Trophoblast cell (in vitro differentiated cells and primary cell): ENCODE results near the gene BICC1.

Experiments used
- DNase-seq, 2 donors: peaks; one replicate each; pipeline ENCODE4 v3.0.0-alpha.2; 2016
- H2AFZ ChIP-seq: 2 replicates; pipeline ENCODE4 v1.6.1; 2013; ENCODE audit warnings: low read length, moderate library complexity, mild to moderate bottlenecking; ENCODE audit not compliant: insufficient read depth, poor library complexity
- H2AK5ac ChIP-seq: 2 replicates; pipeline ENCODE4 v1.6.1; 2013; ENCODE audit warnings: mild to moderate bottlenecking, low read length
- H2BK120ac ChIP-seq: 2 replicates; pipeline ENCODE4 v1.6.1; 2013; ENCODE audit warnings: low read length, mild to moderate bottlenecking, moderate library complexity; ENCODE audit not compliant: insufficient read depth, poor library complexity
- H2BK12ac ChIP-seq: 2 replicates; pipeline ENCODE4 v1.6.1; 2013; ENCODE audit warnings: mild to moderate bottlenecking, low read length, moderate library complexity
- H2BK5ac ChIP-seq: 2 replicates; pipeline ENCODE4 v1.6.1; 2013; ENCODE audit warnings: low read length, low read depth, moderate library complexity, mild to moderate bottlenecking; ENCODE audit not compliant: poor library complexity
- H3K14ac ChIP-seq: 2 replicates; pipeline ENCODE4 v1.6.1; 2013; ENCODE audit warnings: mild to moderate bottlenecking, low read length
- H3K18ac ChIP-seq: 2 replicates; pipeline ENCODE4 v1.6.1; 2013; ENCODE audit warnings: mild to moderate bottlenecking, low read length
- H3K23ac ChIP-seq: 2 replicates; pipeline ENCODE4 v1.6.1; 2013; ENCODE audit warnings: low read length
- H3K27ac ChIP-seq: 2 replicates; pipeline ENCODE4 v1.5.1; 2013; ENCODE audit warnings: low read depth, mild to moderate bottlenecking, inconsistent platforms, low read length, moderate library complexity
- H3K27me3 ChIP-seq: 2 replicates; pipeline ENCODE4 v1.6.1; 2013; ENCODE audit warnings: inconsistent platforms, mild to moderate bottlenecking, low read length, moderate library complexity; ENCODE audit not compliant: insufficient read depth
- H3K36me3 ChIP-seq, 2 experiments: 1 replicate in 1 of 2; 2 replicates in 1 of 2; pipeline ENCODE4 v1.6.1; 2013; ENCODE audit warnings: low read length in 2 of 2, mild to moderate bottlenecking in 2 of 2, moderate library complexity in 1 of 2; ENCODE audit not compliant: insufficient read depth in 2 of 2, control insufficient read depth in 1 of 2
- H3K4ac ChIP-seq: 2 replicates; pipeline ENCODE4 v1.6.1; 2013; ENCODE audit warnings: low read depth, mild to moderate bottlenecking, low read length, moderate library complexity
- H3K4me1 ChIP-seq, 2 experiments: 1 replicate in 1 of 2; 2 replicates in 1 of 2; pipeline ENCODE4 v1.6.1; 2013; ENCODE audit warnings: low read length in 2 of 2, mild to moderate bottlenecking in 2 of 2, moderate library complexity in 1 of 2; ENCODE audit not compliant: insufficient read depth in 2 of 2, control insufficient read depth in 1 of 2
- H3K4me2 ChIP-seq: 2 replicates; pipeline ENCODE4 v1.6.1; 2013; ENCODE audit warnings: inconsistent platforms, mild to moderate bottlenecking, low read length, moderate library complexity
- H3K4me3 ChIP-seq: 2 replicates; pipeline ENCODE4 v1.5.1; 2013; ENCODE audit warnings: mild to moderate bottlenecking, low read depth, low read length, inconsistent platforms
- H3K79me1 ChIP-seq: one replicate; pipeline ENCODE4 v1.6.1; 2013; ENCODE audit warnings: low read length
- H3K79me2 ChIP-seq: 2 replicates; pipeline ENCODE4 v1.6.1; 2013; ENCODE audit warnings: low read length, mild to moderate bottlenecking; ENCODE audit not compliant: control insufficient read depth, insufficient read depth, poor library complexity
- H3K9ac ChIP-seq: 2 replicates; pipeline ENCODE4 v1.6.1; 2013; ENCODE audit warnings: mild to moderate bottlenecking, low read length
- H3K9me3 ChIP-seq: 2 replicates; pipeline ENCODE4 v1.6.1; 2013; ENCODE audit warnings: low read depth, mild to moderate bottlenecking, control low read depth, inconsistent platforms, low read length; ENCODE audit not compliant: insufficient read depth
- H4K12ac ChIP-seq: 2 replicates; pipeline ENCODE4 v1.6.1; 2013; ENCODE audit warnings: low read depth, mild to moderate bottlenecking, low read length, moderate library complexity
- H4K8ac ChIP-seq: 2 replicates; pipeline ENCODE4 v1.6.1; 2013; ENCODE audit warnings: low read depth, mild to moderate bottlenecking, low read length, moderate library complexity
- H4K91ac ChIP-seq: one replicate; pipeline ENCODE4 v1.6.1; 2013; ENCODE audit warnings: low read depth, mild to moderate bottlenecking, low read length, moderate library complexity
- WGBS: extraction: QIAGEN DNeasy Blood & Tissue Kit; methylation state at CpG from one replicate; pipeline ENCODE4 v1.1.7; 2013; ENCODE audit warnings: missing lambda C conversion rate; ENCODE audit not compliant: insufficient read length, insufficient coverage; ENCODE audit errors: extremely low coverage; 5-methylcytosine and 5-hydroxymethylcytosine counted together

Gene BICC1

DNA sequence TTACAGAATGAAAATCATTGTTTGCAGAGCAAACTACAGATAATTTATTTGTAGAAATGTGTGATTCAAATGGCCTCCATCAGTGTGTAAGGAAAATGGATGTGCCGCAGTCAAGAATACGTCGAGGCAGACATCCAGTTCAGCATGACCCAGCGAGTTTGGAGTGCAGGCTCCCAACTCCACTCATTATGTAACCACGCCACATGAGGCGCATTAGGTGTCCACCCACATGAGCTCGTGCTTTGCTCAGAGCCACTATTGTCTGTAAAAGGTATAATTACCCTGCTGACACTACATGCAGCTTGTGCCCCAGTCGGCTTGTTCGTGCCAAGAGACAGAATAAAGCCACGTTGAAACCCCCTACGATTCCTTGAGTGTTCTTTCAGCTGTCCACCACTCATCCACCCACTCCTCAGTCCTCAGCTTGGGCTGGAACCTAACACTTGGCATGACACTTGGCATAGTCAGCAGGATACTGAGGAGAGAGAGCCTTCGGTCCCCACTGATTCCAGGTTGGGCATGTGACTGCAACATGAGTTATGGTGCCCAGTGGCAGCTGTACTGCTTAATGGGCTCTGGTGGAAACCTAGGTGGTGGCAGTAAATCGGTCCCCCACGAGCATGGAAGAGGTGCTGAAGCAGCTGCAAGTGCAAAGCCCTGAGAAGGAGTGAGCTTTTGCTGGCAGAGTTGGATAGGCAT is 102.7 kb downstream of the BICC1 start:
- Histone ChIP-seq H3K36me3 (no peaks in the 10 kb centered on the region), H3K27ac (no peak overlapping the region), H3K9me3 (no peaks in the 10 kb centered on the region), H4K12ac (no peak overlapping the region), H3K18ac (no peak overlapping the region), H4K8ac (no peak overlapping the region), H2BK12ac (no peak overlapping the region), H2AFZ (no peak overlapping the region), H3K4me2 (no peak overlapping the region), H3K27me3 (no peaks in the 10 kb centered on the region), H3K4me1 (no peaks in the 10 kb centered on the region), H2BK5ac (no peak overlapping the region), H3K14ac (no peak overlapping the region), H3K9ac (no peak overlapping the region), H3K23ac (no peak overlapping the region), H3K79me2 (no peaks in the 10 kb centered on the region), H2AK5ac (no peak overlapping the region), H3K4me3 (no peak overlapping the region), H2BK120ac (no peak overlapping the region), H3K4ac (no peak overlapping the region), H4K91ac (no peak overlapping the region), H3K79me1 (no peaks in the 10 kb centered on the region)
- no CpG with 5 or more reads among the region's 14 CpGs for WGBS
- no peak for DNase-seq

DNA sequence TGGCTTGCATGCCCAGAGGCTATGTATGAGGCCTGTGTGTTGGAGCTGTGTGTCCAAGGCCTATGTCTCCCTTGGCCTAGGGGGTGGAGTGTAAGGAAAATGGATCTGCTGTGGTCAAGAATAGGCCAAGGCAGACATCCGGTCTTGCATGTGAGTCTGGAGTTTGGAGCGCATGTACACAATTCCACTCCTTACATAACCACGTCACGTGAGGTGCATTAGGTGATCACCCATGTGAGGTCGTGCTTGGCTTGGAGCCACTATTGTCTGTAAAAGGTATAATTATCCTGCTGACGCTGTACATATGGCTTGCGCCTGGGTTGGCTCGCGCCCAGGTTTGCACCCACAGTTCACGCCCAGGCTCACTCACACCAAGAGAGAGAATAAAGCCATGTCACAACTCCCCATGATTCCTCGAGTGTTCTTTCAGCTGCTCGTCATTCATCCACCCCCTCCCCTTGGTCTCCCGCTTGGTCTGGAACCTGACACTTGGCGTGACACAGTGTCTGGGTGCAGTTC is 105.5 kb downstream of the BICC1 start:
- no peak overlapping the region for H3K9ac ChIP-seq
- no peak overlapping the region for H3K4ac ChIP-seq
- H3K4me3 ChIP-seq, result no peak overlapping the region
- H3K27ac ChIP-seq, result no peak overlapping the region
- no peak overlapping the region for H2BK12ac ChIP-seq
- no CpG with 5 or more reads among the region's 14 CpGs for WGBS
- H2BK5ac ChIP-seq, result no peak overlapping the region
- no peaks in the 10 kb centered on the region for H3K36me3 ChIP-seq
- H4K8ac ChIP-seq, result no peak overlapping the region
- H3K18ac ChIP-seq, result no peak overlapping the region
- H4K91ac ChIP-seq, result no peak overlapping the region
- no peak overlapping the region for H3K14ac ChIP-seq
- no peaks in the 10 kb centered on the region for H3K27me3 ChIP-seq
- H3K9me3 ChIP-seq, result no peaks in the 10 kb centered on the region
- no peak overlapping the region for H4K12ac ChIP-seq
- no peak overlapping the region for H3K23ac ChIP-seq
- H2AFZ ChIP-seq, result no peak overlapping the region
- no peak overlapping the region for H3K4me2 ChIP-seq
- H3K4me1 ChIP-seq, result no peaks in the 10 kb centered on the region
- H3K79me1 ChIP-seq, result no peaks in the 10 kb centered on the region
- H2BK120ac ChIP-seq, result no peak overlapping the region
- H2AK5ac ChIP-seq, result no peak overlapping the region
- no peaks in the 10 kb centered on the region for H3K79me2 ChIP-seq
- DNase-seq, result no peak

DNA sequence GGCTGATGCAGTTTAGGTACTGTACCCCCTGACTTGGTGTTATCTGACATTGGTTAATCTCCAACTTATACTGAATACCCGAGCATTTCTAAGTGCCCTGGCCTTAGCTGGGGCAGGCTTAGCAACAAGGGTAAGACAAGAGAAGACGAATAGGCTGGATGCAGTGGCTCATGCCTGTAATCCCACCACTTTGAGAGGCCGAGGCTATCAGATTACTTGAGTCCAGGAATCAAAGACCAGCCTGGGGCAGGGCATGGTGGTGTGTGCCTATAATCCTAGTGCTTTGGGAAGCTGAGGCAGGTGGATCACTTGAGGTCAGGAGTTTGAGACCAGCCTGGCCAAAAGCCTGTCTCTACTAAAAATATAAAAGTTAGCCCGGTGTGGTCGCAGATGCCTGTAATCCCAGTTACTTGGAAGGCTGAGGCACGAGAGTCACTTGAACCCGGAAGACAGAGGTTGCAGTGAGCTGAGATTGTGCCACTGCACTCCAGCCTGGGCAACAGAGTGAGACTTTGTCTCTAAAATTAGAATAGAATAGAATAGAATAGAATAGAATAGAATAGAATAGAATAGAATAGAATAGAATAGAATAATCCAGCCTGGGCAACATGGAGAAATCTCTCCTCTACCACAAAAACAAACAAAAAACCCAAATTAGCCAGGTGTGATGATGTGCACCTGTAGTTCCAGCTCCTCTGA is 108.9 kb downstream of the BICC1 start:
- H2AFZ ChIP-seq, result no peak overlapping the region
- H3K9ac ChIP-seq, result no peak overlapping the region
- H3K4ac ChIP-seq, result no peak overlapping the region
- H3K4me2 ChIP-seq, result no peak overlapping the region
- H3K27ac ChIP-seq, result no peak overlapping the region
- H3K18ac ChIP-seq, result no peak overlapping the region
- H3K27me3 ChIP-seq, result no peaks in the 10 kb centered on the region
- H3K36me3 ChIP-seq, result no peaks in the 10 kb centered on the region
- H4K8ac ChIP-seq, result no peak overlapping the region
- no peak overlapping the region for H4K91ac ChIP-seq
- no peaks in the 10 kb centered on the region for H3K79me2 ChIP-seq
- no peak overlapping the region for H2BK5ac ChIP-seq
- H3K4me1 ChIP-seq, result no peaks in the 10 kb centered on the region
- no peaks in the 10 kb centered on the region for H3K79me1 ChIP-seq
- H3K9me3 ChIP-seq, result no peaks in the 10 kb centered on the region
- H4K12ac ChIP-seq, result no peak overlapping the region
- DNase-seq, result no peak
- no peak overlapping the region for H2BK12ac ChIP-seq
- H3K23ac ChIP-seq, result no peak overlapping the region
- no peak overlapping the region for H3K4me3 ChIP-seq
- no CpG with 5 or more reads among the region's 7 CpGs for WGBS
- H2BK120ac ChIP-seq, result no peak overlapping the region
- no peak overlapping the region for H2AK5ac ChIP-seq
- H3K14ac ChIP-seq, result no peak overlapping the region

DNA sequence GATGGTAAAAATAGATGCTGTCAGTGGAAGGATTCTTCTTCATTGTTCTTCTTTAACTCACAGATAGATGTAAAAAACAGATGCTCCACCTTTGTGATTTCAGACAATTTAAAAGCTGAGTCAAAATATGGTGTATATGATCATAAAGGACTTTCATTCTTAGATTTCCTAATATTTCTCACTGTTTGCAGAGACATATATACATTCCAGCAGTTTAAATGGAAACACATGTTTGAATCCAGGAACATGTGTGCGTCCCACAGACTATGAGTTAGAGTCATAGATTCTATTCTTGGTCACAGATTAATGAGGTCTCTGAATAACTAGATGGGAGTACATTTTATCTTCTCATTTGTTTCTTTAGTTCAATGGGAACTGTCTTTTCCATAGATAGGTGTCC is 109.6 kb downstream of the BICC1 start:
- no peaks in the 10 kb centered on the region for H3K79me2 ChIP-seq
- no peak overlapping the region for H3K23ac ChIP-seq
- H3K36me3 ChIP-seq, result no peaks in the 10 kb centered on the region
- no peak overlapping the region for H3K14ac ChIP-seq
- no peak overlapping the region for H4K91ac ChIP-seq
- no peak overlapping the region for H2BK12ac ChIP-seq
- no CpG with 5 or more reads among the region's 1 CpG for WGBS
- no peaks in the 10 kb centered on the region for H3K4me1 ChIP-seq
- no peak overlapping the region for H4K12ac ChIP-seq
- H2AK5ac ChIP-seq, result no peak overlapping the region
- H2BK5ac ChIP-seq, result no peak overlapping the region
- no peak overlapping the region for H3K4me2 ChIP-seq
- H3K4me3 ChIP-seq, result no peak overlapping the region
- no peak overlapping the region for H3K18ac ChIP-seq
- DNase-seq, result no peak
- H2BK120ac ChIP-seq, result no peak overlapping the region
- no peaks in the 10 kb centered on the region for H3K9me3 ChIP-seq
- H3K27ac ChIP-seq, result no peak overlapping the region
- no peak overlapping the region for H3K9ac ChIP-seq
- no peaks in the 10 kb centered on the region for H3K27me3 ChIP-seq
- no peak overlapping the region for H2AFZ ChIP-seq
- H4K8ac ChIP-seq, result no peak overlapping the region
- no peaks in the 10 kb centered on the region for H3K79me1 ChIP-seq
- H3K4ac ChIP-seq, result no peak overlapping the region
